CD14-positive monocyte (primary cell): ENCODE measurements around the gene MTSS2. TPM values are rescaled to one million over a fixed set of nuclear protein-coding genes. Genes with fewer than 3 reads are reported as not detected.
A peak's percentile ranks its signal among the peaks of the same experiment; 100 is the strongest.

Experiments used
- DNase-seq, 3 donors: peaks; one replicate each; pipeline ENCODE4 v3.0.0-alpha.2; 2011 to 2022
- H2AFZ ChIP-seq: 2 replicates; pipeline ENCODE4 v1.6.0; 2012; ENCODE audit warnings: mild to moderate bottlenecking, low read depth, low read length, inconsistent platforms; ENCODE audit not compliant: insufficient read depth, poor library complexity, severe bottlenecking
- H3K27ac ChIP-seq, 2 donors: 1 replicate in 1 of 2; 2 replicates in 1 of 2; pipeline ENCODE4 v1.5.1; 2012 to 2013; ENCODE audit warnings: low read length in 2 of 2, control low read depth in 1 of 2, inconsistent platforms in 1 of 2, low read depth in 1 of 2, mild to moderate bottlenecking in 1 of 2
- H3K27me3 ChIP-seq, 2 donors: one replicate each; pipeline versions ENCODE4 v1.6.0 to v1.6.1; 2011 to 2013; ENCODE audit warnings: low read length in 2 of 2; ENCODE audit not compliant: control insufficient read depth in 2 of 2, insufficient read depth in 2 of 2
- H3K36me3 ChIP-seq, 2 donors: replicated peaks in 1 of 2; 1 replicate in 1 of 2; 2 replicates in 1 of 2; pipeline versions ENCODE4 v1.5.1 to v1.6.1; 2012 to 2013; ENCODE audit warnings: low read length in 2 of 2, control low read depth in 1 of 2, inconsistent platforms in 1 of 2, mild to moderate bottlenecking in 1 of 2; ENCODE audit not compliant: insufficient read depth in 2 of 2, control insufficient read depth in 1 of 2
- H3K4me1 ChIP-seq, 2 donors: 1 replicate in 1 of 2; 2 replicates in 1 of 2; pipeline versions ENCODE4 v1.5.1 to v1.6.1; 2012 to 2013; ENCODE audit warnings: low read length in 2 of 2, control low read depth in 1 of 2, inconsistent platforms in 1 of 2, mild to moderate bottlenecking in 1 of 2, moderate library complexity in 1 of 2; ENCODE audit not compliant: insufficient read depth in 2 of 2, control insufficient read depth in 1 of 2
- H3K4me2 ChIP-seq: replicated peaks from 2 replicates; pipeline ENCODE3; 2012; ENCODE audit warnings: low read length, moderate library complexity, mild to moderate bottlenecking; ENCODE audit not compliant: poor library complexity, severe bottlenecking; ENCODE audit errors: extremely low read depth
- H3K4me3 ChIP-seq, 3 experiments: fragments of 200-600 bp in 1 of 3; sonication (generic) in 1 of 3; replicated peaks in 1 of 3; 1 replicate in 2 of 3; 2 replicates in 1 of 3; pipeline ENCODE4 v1.5.1; 2011 to 2013; ENCODE audit warnings: low read length in 3 of 3, mild to moderate bottlenecking in 3 of 3, control low read depth in 2 of 3, low read depth in 2 of 3, inconsistent platforms in 1 of 3, moderate library complexity in 1 of 3
- H3K79me2 ChIP-seq: 2 replicates; pipeline ENCODE4 v1.6.0; 2012; ENCODE audit warnings: mild to moderate bottlenecking, control low read depth, inconsistent platforms, low read length, moderate library complexity; ENCODE audit not compliant: insufficient read depth
- H3K9ac ChIP-seq: 2 replicates; pipeline ENCODE4 v1.6.0; 2017; ENCODE audit warnings: low read length, mild to moderate bottlenecking; ENCODE audit not compliant: insufficient read depth, poor library complexity, severe bottlenecking
- H3K9me3 ChIP-seq, 2 donors: replicated peaks in 1 of 2; 1 replicate in 1 of 2; 2 replicates in 1 of 2; pipeline versions ENCODE4 v1.5.1 to v1.6.1; 2012 to 2013; ENCODE audit warnings: low read length in 2 of 2, control low read depth in 1 of 2; ENCODE audit not compliant: control insufficient read depth in 1 of 2, insufficient read depth in 1 of 2
- H4K20me1 ChIP-seq: 2 replicates; pipeline ENCODE4 v1.6.0; 2012; ENCODE audit warnings: mild to moderate bottlenecking, low read length, control low read depth, moderate library complexity; ENCODE audit not compliant: insufficient read depth
- H3K27ac Mint-ChIP-seq, 7 donors: one replicate each; pipeline ENCODE4 v1.8.0; 2020; ENCODE audit warnings: mild to moderate bottlenecking in 7 of 7, mixed read lengths in 7 of 7, moderate library complexity in 6 of 7, inconsistent platforms in 2 of 7
- H3K27me3 Mint-ChIP-seq, 3 donors: one replicate each; pipeline ENCODE4 v1.8.0; 2021 to 2022; ENCODE audit warnings: low read depth in 3 of 3, mild to moderate bottlenecking in 3 of 3, mixed read lengths in 3 of 3, moderate library complexity in 3 of 3, inconsistent platforms in 1 of 3
- H3K36me3 Mint-ChIP-seq, 2 donors: one replicate each; pipeline ENCODE4 v1.8.0; 2020; ENCODE audit warnings: mixed read lengths in 2 of 2, inconsistent platforms in 1 of 2, mild to moderate bottlenecking in 1 of 2
- H3K4me1 Mint-ChIP-seq: one replicate; pipeline ENCODE4 v1.8.0; 2020; ENCODE audit warnings: mild to moderate bottlenecking, mixed read lengths
- H3K4me3 Mint-ChIP-seq, 2 donors: one replicate each; pipeline ENCODE4 v1.8.0; 2020; ENCODE audit warnings: mild to moderate bottlenecking in 2 of 2, mixed read lengths in 2 of 2, moderate library complexity in 1 of 2
- H3K9me3 Mint-ChIP-seq, 7 donors: one replicate each; pipeline ENCODE4 v1.8.0; 2020 to 2022; ENCODE audit warnings: mixed read lengths in 7 of 7, mild to moderate bottlenecking in 6 of 7, moderate library complexity in 6 of 7, inconsistent platforms in 2 of 7
- CTCF ChIP-seq: fragments of 200-600 bp; IDR thresholded peaks from one replicate; pipeline ENCODE4 v1.8.0; 2022; ENCODE audit warnings: antibody characterized with exemption, mild to moderate bottlenecking
- WGBS: methylation state at CpG from one replicate; pipeline ENCODE4 v1.1.5; 2013; ENCODE audit warnings: missing lambda C conversion rate; ENCODE audit not compliant: insufficient coverage; 5-methylcytosine and 5-hydroxymethylcytosine counted together
- intact Hi-C, 2 donors: fragments of 100-400 bp; cut with micrococcal nuclease; formaldehyde crosslinking; loops; one replicate each; pipeline versions ENCODE4 v1.15.0 to v1.15.1; 2023
- polyA minus RNA-seq: library from RNA; depleted of rRNA, polyadenylated mRNA; stranded (reverse); fragments of >200 nt; gene quantifications from 2 replicates; pipeline ENCODE4 v1.2.3, GENCODE V29; 2012
- polyA plus RNA-seq, 3 donors: library from polyadenylated mRNA; depleted of rRNA in 1 of 3; unstranded in 2 of 3; stranded (reverse) in 1 of 3; fragments of 300-500 nt in 2 of 3; fragments of >200 nt in 1 of 3; fragmentation: Illumina TruSeq in 2 of 3; gene quantifications; 1 replicate in 2 of 3; 2 replicates in 1 of 3; pipeline ENCODE4 v1.2.3, GENCODE V29; 2012 to 2021
- total RNA-seq, 12 experiments: library from RNA in 1 of 12; stranded (reverse) in 1 of 12; fragments of 120-200 nt in 1 of 12; gene quantifications; one replicate each; pipeline ENCODE4 v1.2.4 and lab custom pipeline; 2013 to 2026; ENCODE audit warnings: mixed read lengths in 6 of 12, inconsistent platforms in 1 of 12

Gene MTSS2
- total RNA-seq (2013): 0.17 TPM
- polyA plus RNA-seq (1 to 10 TPM in 1 of 3 donors, not detected in 2; 1.5 TPM), polyA minus RNA-seq (1.3 and 1.7 TPM in 2 replicates), total RNA-seq (lab: John Stamatoyannopoulos, UW) (0.59 to 6.0 (median 1.7) reads per million in 11 experiments)

- Histone ChIP-seq H2AFZ (no peak within 1 kb of the TSS), H3K27ac (no peak within 1 kb of the TSS), H3K36me3 (peaks cover 4 to 12% of the 10 kb centered on the region in 2 donors), H3K9me3 (no peaks in the 10 kb centered on the region), H3K9ac (no peak within 1 kb of the TSS), H3K4me1 (peaks cover 4 to 10% of the 10 kb centered on the region in 2 donors), H4K20me1 (peaks cover 10% of the 10 kb centered on the region), H3K79me2 (no peaks in the 10 kb centered on the region), H3K4me2 (peak within 1 kb of the TSS; percentile 45), H3K27me3 (peaks cover 4 to 21% of the 10 kb centered on the region in 2 donors), H3K4me3 (no peak within 1 kb of the TSS)
- under 1% methylated on average over 71 of the region's 72 CpGs for WGBS
- Mint-ChIP-seq H3K36me3 (peaks cover 12 to 28% of the 10 kb centered on the region in 2 donors), H3K27me3 (peaks cover 15 to 32% (median 19%) of the 10 kb centered on the region in 3 donors), H3K4me3 (peak within 1 kb of the TSS; percentile 71 to 83), H3K4me1 (peaks cover 8% of the 10 kb centered on the region), H3K27ac (peak within 1 kb of the TSS in 1 of 7 donors; percentile 35), H3K9me3 (peaks cover 0 to 3% (median 2%) of the 10 kb centered on the region in 7 donors)
- no peak for TF ChIP-seq CTCF
- no peak for DNase-seq
- intact Hi-C loops: no loop called here
Measured at GRCh38 chr16:70685938-70686375, at the start of gene MTSS2. Gene MTSS2, minus strand, starts transcription at chr16:70686053. Its CDS starts 262 bp downstream, at chr16:70685791.

GRCh38 chr16:70735141-70735979, 49.5 kb upstream of the MTSS2 start:
- Mint-ChIP-seq H3K27me3 (peaks cover 0 to 2% (median 0%) of the 10 kb centered on the region in 3 donors), H3K4me1 (peaks cover 15% of the 10 kb centered on the region), H3K9me3 (no peaks in the 10 kb centered on the region), H3K27ac (peak overlapping the region in 1 of 7 donors; percentile 8), H3K36me3 (peaks cover 57 to 77% of the 10 kb centered on the region in 2 donors), H3K4me3 (no peak overlapping the region)
- H3K9ac ChIP-seq: no peak overlapping the region
- no peak overlapping the region for H3K4me2 ChIP-seq
- no peaks in the 10 kb centered on the region for H3K27me3 ChIP-seq
- DNase-seq: no peak
- no peak overlapping the region for H3K27ac ChIP-seq
- H3K4me1 ChIP-seq: peaks cover 6 to 10% of the 10 kb centered on the region in 2 donors
- no peak overlapping the region for H3K4me3 ChIP-seq
- H3K9me3 ChIP-seq: no peaks in the 10 kb centered on the region
- intact Hi-C loops: no loop called here
- no peak overlapping the region for H2AFZ ChIP-seq
- peaks cover 4% of the 10 kb centered on the region for H4K20me1 ChIP-seq
- H3K36me3 ChIP-seq: peaks cover 30 to 67% of the 10 kb centered on the region in 2 donors
- no peak for TF ChIP-seq CTCF
- WGBS: 97% methylated on average over 11 of the region's 13 CpGs
- H3K79me2 ChIP-seq: no peaks in the 10 kb centered on the region
